Hematopoietic multipotent progenitor cell treated with erythropoietin and hydrocortisone succinate and interleukin-3 and kit ligand, for 15 days (in vitro differentiated cells): ENCODE data around the gene PTGDR2.

Experiments
- DNase-seq: peaks from one replicate; pipeline ENCODE4 v3.0.0-alpha.2; 2015; ENCODE audit warnings: low spot score

PTGDR2 gene

GRCh38 chr11:60858731-60859464, 3.1 kb upstream of the PTGDR2 start:
- DNase-seq, result no peak

- no peak for DNase-seq
Measured at GRCh38 chr11:60858236-60858635, 2.5 kb upstream of the PTGDR2 start.

GRCh38 chr11:60857378-60858232, 1.9 kb upstream of the PTGDR2 start:
- DNase-seq, result no peak

GRCh38 chr11:60854847-60855725, 664 bp downstream of the PTGDR2 start:
- no peak for DNase-seq

- DNase-seq, result no peak
Measured at GRCh38 chr11:60854140-60854846, 1.5 kb downstream of the PTGDR2 start.

- no peak for DNase-seq
Measured at GRCh38 chr11:60852982-60853950, 2.5 kb downstream of the PTGDR2 start.

- DNase-seq, result no peak
Measured at GRCh38 chr11:60852117-60852981, 3.4 kb downstream of the PTGDR2 start.

GRCh38 chr11:60851327-60852104, 4.2 kb downstream of the PTGDR2 start:
- no peak for DNase-seq

GRCh38 chr11:60849641-60850520, 5.9 kb downstream of the PTGDR2 start:
- DNase-seq, result no peak

GRCh38 chr11:60848714-60849151, 7.0 kb downstream of the PTGDR2 start:
- no peak for DNase-seq

- no peak for DNase-seq
Measured at GRCh38 chr11:60847896-60848295, 7.9 kb downstream of the PTGDR2 start.

- DNase-seq, result no peak
Measured at GRCh38 chr11:60847281-60847680, 8.5 kb downstream of the PTGDR2 start.

- DNase-seq, result no peak
Measured at GRCh38 chr11:60845338-60845737, 10.4 kb downstream of the PTGDR2 start.

- DNase-seq, result no peak
Measured at GRCh38 chr11:60844870-60845221, 10.9 kb downstream of the PTGDR2 start.

- no peak for DNase-seq
Measured at GRCh38 chr11:60844045-60844869, 11.5 kb downstream of the PTGDR2 start.

GRCh38 chr11:60842668-60843600, 12.8 kb downstream of the PTGDR2 start:
- DNase-seq, result no peak
